NB4 (cell line): ENCODE data around the gene APMAP.
A peak's percentile ranks its signal among the peaks of the same experiment; 100 is the strongest.

Source experiments
- DNase-seq: peaks from one replicate; pipeline ENCODE4 v3.0.0; 2010; ENCODE audit warnings: low read depth
- H3K4me3 ChIP-seq: one replicate; pipeline ENCODE4 v1.5.1; 2011; ENCODE audit warnings: mild to moderate bottlenecking, low read depth, low read length, moderate library complexity
- CTCF ChIP-seq: IDR thresholded peaks from one replicate; pipeline ENCODE4 v1.5.1; 2012; ENCODE audit warnings: low read depth, low read length
- MAX ChIP-seq: IDR thresholded peaks from 2 replicates; pipeline ENCODE4 v1.6.1; 2011; ENCODE audit warnings: low read depth, low read length
- MYC ChIP-seq: IDR thresholded peaks from 2 replicates; pipeline ENCODE4 v1.6.1; 2011; ENCODE audit warnings: low read depth, low read length
- POLR2A ChIP-seq: IDR thresholded peaks from 2 replicates; pipeline ENCODE4 v1.6.1; 2011; ENCODE audit warnings: mild to moderate bottlenecking; ENCODE audit not compliant: insufficient read length; ENCODE audit errors: extremely low read depth

APMAP gene

GRCh38 chr20:24953621-24954133, 38.9 kb downstream of the APMAP start:
- H3K4me3 ChIP-seq = no peak overlapping the region
- TF ChIP-seq MAX (no peak), CTCF (no peak), MYC (no peak), POLR2A (no peak)
- DNase-seq = no peak

- no peak overlapping the region for H3K4me3 ChIP-seq
- no peak for DNase-seq
- no peak for TF ChIP-seq CTCF
- TF ChIP-seq MAX = no peak
- no peak for TF ChIP-seq POLR2A
- TF ChIP-seq MYC = no peak
Measured at GRCh38 chr20:24953209-24953575, 39.4 kb downstream of the APMAP start.

GRCh38 chr20:24952376-24953208, 40.0 kb downstream of the APMAP start:
- no peak for DNase-seq
- no peak overlapping the region for H3K4me3 ChIP-seq
- TF ChIP-seq MYC (no peak), POLR2A (no peak), CTCF (no peak), MAX (no peak)

- DNase-seq = peak; percentile 81
- TF ChIP-seq CTCF (no peak), MAX (no peak), MYC (no peak; the same call in 1 of the 2 replicates), POLR2A (no peak)
- peak overlapping the region; percentile 74 for H3K4me3 ChIP-seq
Measured at GRCh38 chr20:24951536-24952083, 40.9 kb downstream of the APMAP start.

- peak overlapping the region; percentile 74 for H3K4me3 ChIP-seq
Measured at GRCh38 chr20:24950836-24951525, 41.6 kb downstream of the APMAP start.

More at GRCh38 chr20:24950836-24951525, 41.6 kb downstream of the APMAP start:
- DNase-seq = no peak
- no peak for TF ChIP-seq CTCF
- TF ChIP-seq MYC = no peak
- no peak for TF ChIP-seq MAX
- no peak for TF ChIP-seq POLR2A
